HG02870 (cell line): ENCODE results near the gene PTGIR.
A peak's percentile ranks its signal among the peaks of the same experiment; 100 is the strongest.

ENCODE experiments used
- ATAC-seq: cut with Tn5 transposase; IDR thresholded peaks from one replicate; pipeline ENCODE4 v1.9.1; 2021; ENCODE audit warnings: mild to moderate bottlenecking, moderate library complexity; ENCODE audit not compliant: unreplicated experiment

Gene PTGIR

GRCh38 chr19:46601318-46602224 lies 23.3 kb downstream of the PTGIR start, which contains the start of gene CALM3:
TSS of gene CALM3 (plus strand) at chr19:46601330. CDS start at chr19:46601435, 105 bp downstream.
- ATAC-seq = no peak

DNA sequence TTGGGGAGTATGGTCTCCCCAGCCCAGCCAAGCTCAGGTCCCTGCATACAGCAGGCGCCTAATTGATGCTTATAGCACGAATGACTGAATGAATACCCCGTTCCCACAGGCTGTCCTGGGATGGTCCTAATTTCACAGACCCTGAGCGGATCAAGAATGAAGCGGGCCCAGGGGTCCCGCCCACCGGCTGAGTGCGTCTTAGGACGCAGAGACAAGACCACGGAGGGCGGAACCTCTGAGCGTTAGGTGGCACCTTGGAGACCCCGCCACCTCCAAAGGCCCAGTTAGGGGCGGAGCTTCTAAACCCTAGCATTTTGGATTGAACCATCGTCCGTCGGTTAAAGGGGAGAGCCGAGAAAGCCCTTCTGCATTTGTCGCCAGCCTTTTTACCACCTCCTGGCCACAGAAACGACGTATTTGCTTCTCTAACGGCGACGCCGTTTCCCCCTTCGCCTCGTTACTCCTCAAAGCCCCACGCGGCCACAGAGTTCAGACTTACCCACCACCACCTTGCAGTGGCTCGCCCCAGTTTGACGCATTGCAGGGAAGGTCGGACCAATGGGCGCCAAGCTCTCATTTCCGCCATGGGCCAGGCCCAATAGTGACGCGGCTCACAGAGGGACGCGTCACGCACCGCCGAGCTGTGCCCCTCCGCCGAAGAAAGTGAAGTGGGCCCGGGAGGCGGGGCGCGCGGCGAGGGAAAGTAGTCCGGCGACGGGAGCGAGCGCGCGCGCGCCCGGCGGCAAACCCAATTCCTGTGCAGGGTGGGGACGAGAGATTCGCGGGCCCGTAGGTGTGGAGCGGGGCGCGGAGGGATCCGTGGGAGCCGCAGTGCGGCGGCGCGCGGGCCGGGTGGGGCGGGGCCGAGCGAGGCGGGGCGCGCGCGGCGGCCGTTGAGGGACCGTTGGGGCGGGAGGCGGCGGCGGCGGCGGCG lies 24.2 kb downstream of the PTGIR start:
- peak; percentile 80 for ATAC-seq

GRCh38 chr19:46599716-46600373 lies 25.0 kb downstream of the PTGIR start:
- no peak for ATAC-seq

DNA sequence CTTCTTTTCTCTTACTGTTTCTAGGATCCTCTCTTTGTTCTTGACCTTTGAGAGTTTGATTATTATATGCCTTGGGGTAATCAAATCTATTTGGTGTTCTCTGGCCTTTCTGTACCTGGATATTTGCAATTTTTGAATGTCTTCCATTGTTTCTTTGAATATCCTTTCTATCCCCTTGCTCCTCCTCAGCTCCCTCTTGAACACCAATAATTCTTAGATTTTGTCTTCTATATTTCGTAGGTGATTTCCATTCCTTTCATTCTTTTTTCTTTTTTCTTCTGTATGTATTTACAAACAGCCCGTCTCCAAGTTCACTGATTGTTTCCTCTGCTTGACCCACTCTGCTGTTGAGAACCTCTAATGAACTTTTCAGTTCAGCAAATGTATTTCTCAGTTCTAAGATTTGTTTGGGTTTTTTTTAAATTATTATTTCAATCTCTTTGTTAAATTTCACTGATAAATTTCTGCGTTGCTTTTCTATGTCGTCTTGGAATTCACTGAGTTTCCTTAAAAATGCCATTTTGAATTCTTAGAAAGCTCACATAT lies 26.4 kb downstream of the PTGIR start:
- no peak for ATAC-seq

DNA sequence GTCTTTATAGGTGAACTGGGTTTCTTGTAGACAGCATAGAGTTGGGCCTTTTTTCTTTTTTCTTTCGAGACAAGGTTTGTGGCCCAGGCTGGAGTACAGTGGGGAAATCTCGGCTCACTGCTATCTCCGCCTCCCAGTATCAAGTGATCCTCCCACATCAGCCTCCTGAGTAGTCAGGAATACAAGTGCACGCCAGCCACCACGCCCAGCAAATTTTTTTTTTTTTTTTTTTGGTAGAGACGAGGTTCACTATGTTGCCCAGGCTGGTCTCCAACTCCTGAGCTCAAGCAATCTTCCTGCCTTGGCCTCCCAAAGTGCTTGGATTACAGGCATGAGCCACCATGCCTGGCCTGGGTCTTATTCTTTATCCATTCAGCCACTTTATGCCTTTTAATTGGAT lies 28.9 kb downstream of the PTGIR start:
- ATAC-seq = no peak

DNA sequence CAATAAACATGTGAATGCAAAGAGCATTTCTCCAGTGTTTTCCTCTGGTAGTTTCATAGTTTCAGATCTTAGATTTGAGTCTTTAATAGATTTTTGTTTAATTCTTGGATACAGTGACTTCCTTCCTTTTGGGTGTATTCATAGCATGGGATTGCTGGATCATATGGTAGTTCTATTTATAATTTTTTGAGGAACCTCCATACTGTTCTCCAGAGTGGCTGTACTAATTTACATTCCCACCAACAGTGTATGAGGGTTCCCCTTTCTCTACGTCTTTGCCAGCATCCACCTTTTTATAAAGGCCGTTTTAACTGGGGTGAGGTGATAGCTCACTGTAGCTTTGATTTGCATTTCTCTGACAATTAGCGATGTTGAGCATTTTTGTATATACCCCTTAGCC lies 33.0 kb downstream of the PTGIR start:
- no peak for ATAC-seq

DNA sequence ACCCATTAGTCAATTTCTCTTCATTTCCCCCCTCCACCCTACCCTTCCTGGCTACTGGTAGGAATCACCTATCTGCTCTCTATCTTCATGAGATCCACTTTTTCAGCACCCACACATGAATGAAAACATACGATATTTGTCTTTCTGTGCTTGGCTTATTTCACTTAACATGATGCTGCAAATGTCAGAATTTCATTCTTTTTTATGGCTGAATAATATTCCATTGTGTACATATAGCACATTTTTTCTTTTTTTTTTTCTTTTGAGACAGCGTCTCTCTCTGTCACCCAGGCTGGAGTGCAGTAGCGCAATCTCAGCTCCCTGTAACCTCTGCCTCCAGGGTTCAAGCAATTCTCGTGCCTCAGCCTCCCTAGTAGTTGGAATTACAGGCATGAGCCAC lies 33.6 kb downstream of the PTGIR start:
- no peak for ATAC-seq

DNA sequence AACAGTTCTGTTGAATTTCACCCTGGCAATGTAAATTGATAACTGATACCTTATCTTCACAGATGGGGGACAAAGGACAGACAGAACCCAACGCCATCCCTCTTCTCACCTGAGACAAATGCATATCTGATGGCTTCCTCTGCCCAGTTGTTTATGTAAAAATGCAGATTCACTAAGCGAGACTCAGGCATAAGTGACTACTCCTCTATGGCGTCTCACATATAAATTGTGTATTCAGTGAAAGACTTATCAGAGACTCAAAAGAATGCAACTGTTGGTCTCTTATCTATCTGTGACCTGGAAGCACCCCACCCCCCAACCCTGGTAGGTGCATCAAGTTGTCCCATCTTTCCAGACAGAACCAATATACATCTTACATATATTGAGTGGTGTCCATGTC lies 37.0 kb downstream of the PTGIR start:
- ATAC-seq = no peak

DNA sequence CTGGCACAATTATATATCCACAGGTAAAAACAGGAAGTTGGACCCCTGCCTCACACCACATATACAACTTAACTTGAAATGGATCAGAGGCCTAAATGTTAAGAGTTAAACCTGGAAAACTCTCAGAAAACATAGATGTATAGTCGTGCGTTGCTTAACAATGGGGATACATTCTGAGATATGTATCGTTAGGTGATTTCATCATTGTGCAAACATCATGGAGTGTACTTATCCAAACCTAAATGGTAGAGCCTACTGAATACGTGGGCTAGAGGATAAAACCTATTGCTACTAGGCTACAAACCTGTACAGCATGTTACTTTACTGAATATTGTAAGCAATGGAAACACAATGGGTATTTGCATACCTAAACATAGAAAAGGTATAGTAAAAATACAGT lies 38.6 kb downstream of the PTGIR start:
- ATAC-seq = no peak

GRCh38 chr19:46585539-46585938 lies 39.4 kb downstream of the PTGIR start:
- no peak for ATAC-seq

DNA sequence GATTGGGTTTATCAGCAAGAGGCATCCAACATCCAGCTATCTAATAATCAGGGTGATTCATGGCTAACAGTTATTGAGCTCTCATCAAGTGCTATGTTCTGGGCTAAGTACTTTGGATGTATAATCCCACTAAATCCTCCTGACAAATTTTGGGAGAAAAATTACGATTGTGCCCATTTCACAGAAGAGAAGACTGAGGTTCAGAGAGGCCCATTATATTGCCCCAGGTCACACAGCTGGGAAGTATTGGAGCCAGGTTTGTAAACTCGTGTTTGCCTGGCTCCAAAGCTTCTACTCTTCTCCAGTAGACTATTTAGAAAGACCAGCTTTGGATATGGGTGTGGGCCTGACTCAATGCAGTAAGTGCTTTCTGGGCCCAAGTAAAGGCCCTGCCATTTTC lies 44.6 kb downstream of the PTGIR start:
- ATAC-seq = no peak

DNA sequence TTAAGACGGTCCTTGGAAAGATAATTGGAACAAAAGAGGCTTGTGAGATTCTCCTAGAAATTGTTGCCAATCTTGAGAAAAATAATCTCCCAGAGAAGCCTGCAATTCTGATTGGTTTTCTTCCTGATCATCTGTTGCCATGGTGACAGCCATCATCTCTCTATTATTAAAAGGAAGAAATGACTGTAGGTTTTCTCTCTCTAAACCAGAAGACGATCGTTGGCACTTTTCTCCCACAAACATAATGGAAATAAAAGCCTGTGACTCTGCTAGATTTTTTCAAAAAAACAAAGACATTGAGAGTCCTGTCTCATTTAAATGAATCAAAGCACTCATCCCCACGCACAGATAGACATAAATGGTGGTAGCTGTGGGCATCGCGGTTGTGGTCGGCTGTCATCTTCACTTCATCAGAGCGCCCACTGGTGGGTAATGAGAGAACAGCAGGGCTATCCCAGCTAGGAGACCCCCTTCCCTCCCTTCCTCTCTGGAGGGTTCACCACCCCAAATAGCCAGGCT lies 45.5 kb downstream of the PTGIR start:
- no peak for ATAC-seq

GRCh38 chr19:46578450-46578849 lies 46.4 kb downstream of the PTGIR start:
- ATAC-seq = no peak

- ATAC-seq = no peak
These were observed 50.4 kb downstream of the PTGIR start for GRCh38 chr19:46574533-46574932.

- no peak for ATAC-seq
These were observed 51.0 kb downstream of the PTGIR start for GRCh38 chr19:46573679-46574498.

GRCh38 chr19:46571495-46571894 lies 53.4 kb downstream of the PTGIR start:
- no peak for ATAC-seq
